ENCODE measurements around the gene RADIL. TPM values are rescaled to one million over a fixed set of nuclear protein-coding genes. Genes with fewer than 3 reads are reported as not detected.

Gene RADIL
- total RNA-seq, 1 experiment from 2014 or later = 5.6 TPM

DNA sequence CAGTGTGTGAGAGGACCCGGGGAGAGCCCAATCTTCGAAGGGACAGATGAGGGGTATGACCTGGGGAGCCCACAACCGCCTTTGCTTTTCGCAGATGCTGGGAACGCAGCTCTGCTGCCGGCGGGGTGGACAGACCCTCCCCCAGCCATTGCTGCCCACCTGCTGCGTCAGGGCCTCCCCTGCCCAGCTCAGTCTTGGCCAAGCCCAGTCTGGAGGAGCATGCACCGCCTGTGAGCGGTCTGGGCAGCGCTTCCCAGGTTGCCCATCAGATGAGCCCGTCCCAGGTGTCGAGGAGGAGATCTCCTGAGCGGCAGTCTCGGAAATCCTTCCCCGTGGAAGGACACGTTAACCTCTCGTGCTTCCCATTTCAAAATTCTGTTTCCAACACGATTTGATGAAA lies 125.4 kb downstream of the RADIL start:
- Histone ChIP-seq H3K4me3 (ENCODE audit: low read length) (no peak overlapping the region), H3K36me3 (ENCODE audit: low read depth, low read length) (peaks cover 7% of the 10 kb centered on the region; the same call in 1 of the 2 replicates), H2AFZ (ENCODE audit: low read length) (no peak overlapping the region), H3K27ac (ENCODE audit: low read length) (no peak overlapping the region), H3K9ac (ENCODE audit: low read length) (no peak overlapping the region), H3K9me2 (replicated peaks; ENCODE audit: low read length) (no peaks in the 10 kb centered on the region), H4K20me1 (ENCODE audit: low read length) (no peaks in the 10 kb centered on the region), H3K27me3 (ENCODE audit: low read length) (no peaks in the 10 kb centered on the region), H3K9me3 (ENCODE audit: low read length) (no peaks in the 10 kb centered on the region), H3K4me2 (ENCODE audit: low read length) (no peak overlapping the region), H3F3A (ENCODE audit: low read length, unreplicated experiment) (no peaks in the 10 kb centered on the region), H3K4me1 (ENCODE audit: insufficient read depth, low read length) (no peaks in the 10 kb centered on the region), H3K79me2 (ENCODE audit: low read length) (no peaks in the 10 kb centered on the region)
- no peak for ATAC-seq
- DNase-seq = no peak
- POLR2A ChIA-PET (ENCODE audit: unreplicated experiment) = no interaction called here
- CTCF ChIA-PET = no interaction called here
- no peak for TF ChIP-seq EZH2phosphoT487 (IDR thresholded peaks at IDR 0.05; ENCODE audit: borderline replicate concordance, low read length)
- intact Hi-C loops (cut with micrococcal nuclease) = no loop called here
- BruUV-seq (replicated peaks) = no TSS peak

DNA sequence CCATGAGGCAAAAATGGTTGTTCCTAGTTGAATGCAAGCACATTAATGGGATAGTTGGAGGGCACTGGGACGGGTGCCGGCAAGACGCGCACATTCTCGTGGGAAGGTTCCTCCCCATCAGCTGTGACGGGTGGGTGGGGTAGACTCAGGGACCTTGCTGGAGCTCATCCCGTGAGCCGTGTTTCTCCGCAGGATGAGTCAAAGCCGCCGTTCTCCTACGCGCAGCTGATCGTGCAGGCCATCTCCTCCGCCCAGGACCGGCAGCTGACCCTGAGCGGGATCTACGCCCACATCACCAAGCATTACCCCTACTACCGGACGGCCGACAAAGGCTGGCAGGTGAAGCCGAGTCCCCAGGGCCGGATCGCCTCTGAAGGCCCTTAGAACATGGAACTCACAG lies 128.5 kb downstream of the RADIL start:
- intact Hi-C loops (cut with micrococcal nuclease) = loop anchor here (2.0 kb wide), 2 partner anchors 70 to 112 kb away; no protein-coding TSS in a partner anchor
- ChIA-PET CTCF (no interaction called here), POLR2A (ENCODE audit: unreplicated experiment) (no interaction called here)
- Histone ChIP-seq H3K79me2 (ENCODE audit: low read length) (peaks cover under 1% of the 10 kb centered on the region; the same call in 1 of the 2 replicates), H3K4me3 (ENCODE audit: low read length) (no peak overlapping the region), H3K9me3 (ENCODE audit: low read length) (no peaks in the 10 kb centered on the region), H3K4me1 (ENCODE audit: insufficient read depth, low read length) (no peaks in the 10 kb centered on the region), H3K27me3 (ENCODE audit: low read length) (no peaks in the 10 kb centered on the region), H3K9me2 (replicated peaks; ENCODE audit: low read length) (no peaks in the 10 kb centered on the region), H3K4me2 (ENCODE audit: low read length) (no peak overlapping the region), H3F3A (ENCODE audit: low read length, unreplicated experiment) (no peaks in the 10 kb centered on the region), H2AFZ (ENCODE audit: low read length) (no peak overlapping the region), H3K27ac (ENCODE audit: low read length) (no peak overlapping the region), H3K9ac (ENCODE audit: low read length) (no peak overlapping the region), H4K20me1 (ENCODE audit: low read length) (no peaks in the 10 kb centered on the region), H3K36me3 (ENCODE audit: low read depth, low read length) (no peaks in the 10 kb centered on the region)
- no TSS peak for BruUV-seq (replicated peaks)
- no peak for DNase-seq
- TF ChIP-seq EZH2phosphoT487 (IDR thresholded peaks at IDR 0.05; ENCODE audit: borderline replicate concordance, low read length) (no peak), EZH2 (IDR thresholded peaks at IDR 0.05; ENCODE audit: low read length, unreplicated experiment) (no peak)
- TF ChIP-seq, protein P1, sequence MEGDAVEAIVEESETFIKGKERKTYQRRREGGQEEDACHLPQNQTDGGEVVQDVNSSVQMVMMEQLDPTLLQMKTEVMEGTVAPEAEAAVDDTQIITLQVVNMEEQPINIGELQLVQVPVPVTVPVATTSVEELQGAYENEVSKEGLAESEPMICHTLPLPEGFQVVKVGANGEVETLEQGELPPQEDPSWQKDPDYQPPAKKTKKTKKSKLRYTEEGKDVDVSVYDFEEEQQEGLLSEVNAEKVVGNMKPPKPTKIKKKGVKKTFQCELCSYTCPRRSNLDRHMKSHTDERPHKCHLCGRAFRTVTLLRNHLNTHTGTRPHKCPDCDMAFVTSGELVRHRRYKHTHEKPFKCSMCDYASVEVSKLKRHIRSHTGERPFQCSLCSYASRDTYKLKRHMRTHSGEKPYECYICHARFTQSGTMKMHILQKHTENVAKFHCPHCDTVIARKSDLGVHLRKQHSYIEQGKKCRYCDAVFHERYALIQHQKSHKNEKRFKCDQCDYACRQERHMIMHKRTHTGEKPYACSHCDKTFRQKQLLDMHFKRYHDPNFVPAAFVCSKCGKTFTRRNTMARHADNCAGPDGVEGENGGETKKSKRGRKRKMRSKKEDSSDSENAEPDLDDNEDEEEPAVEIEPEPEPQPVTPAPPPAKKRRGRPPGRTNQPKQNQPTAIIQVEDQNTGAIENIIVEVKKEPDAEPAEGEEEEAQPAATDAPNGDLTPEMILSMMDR (conservative IDR thresholded peaks at IDR 0.05; ENCODE audit: low read depth, low read length) = no peak
- ATAC-seq = no peak

DNA sequence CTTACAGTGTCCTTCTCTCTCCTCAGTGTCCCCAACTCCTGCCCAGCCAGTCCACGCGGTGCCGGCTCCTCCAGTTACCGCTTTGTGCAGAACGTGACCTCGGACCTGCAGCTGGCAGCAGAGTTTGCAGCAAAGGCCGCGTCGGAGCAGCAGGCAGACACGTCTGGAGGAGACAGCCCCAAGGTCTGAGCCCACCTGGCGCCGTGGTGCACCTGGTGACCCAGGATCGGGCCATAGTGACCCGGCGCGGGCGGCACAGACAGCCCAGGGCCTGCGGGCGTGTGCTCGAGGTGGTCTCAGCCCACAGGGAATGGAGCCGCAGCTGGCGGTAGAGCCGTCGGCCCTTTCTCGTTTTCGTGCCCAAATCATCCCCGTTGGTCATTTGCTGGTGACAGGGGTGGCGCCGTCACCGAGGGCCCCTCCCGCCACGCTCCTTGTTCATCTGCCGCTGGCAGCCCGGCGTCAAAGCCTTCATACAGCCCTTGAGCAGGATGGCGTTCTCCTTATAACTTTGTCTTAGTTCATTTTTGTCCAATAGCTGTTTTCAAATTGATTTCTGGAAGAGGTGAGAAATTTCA lies 129.0 kb downstream of the RADIL start:
- POLR2A ChIA-PET (ENCODE audit: unreplicated experiment) = no interaction called here
- Histone ChIP-seq H3K36me3 (ENCODE audit: low read depth, low read length) (no peaks in the 10 kb centered on the region), H3K4me2 (ENCODE audit: low read length) (no peak overlapping the region), H3K9ac (ENCODE audit: low read length) (no peak overlapping the region), H3F3A (ENCODE audit: low read length, unreplicated experiment) (no peaks in the 10 kb centered on the region), H3K79me2 (ENCODE audit: low read length) (peaks cover 6% of the 10 kb centered on the region; the same call in 1 of the 2 replicates), H2AFZ (ENCODE audit: low read length) (no peak overlapping the region), H3K27me3 (ENCODE audit: low read length) (no peaks in the 10 kb centered on the region), H3K4me1 (ENCODE audit: insufficient read depth, low read length) (no peaks in the 10 kb centered on the region), H3K9me3 (ENCODE audit: low read length) (no peaks in the 10 kb centered on the region), H3K4me3 (ENCODE audit: low read length) (no peak overlapping the region), H4K20me1 (ENCODE audit: low read length) (no peaks in the 10 kb centered on the region), H3K9me2 (replicated peaks; ENCODE audit: low read length) (no peaks in the 10 kb centered on the region), H3K27ac (ENCODE audit: low read length) (no peak overlapping the region)
- DNase-seq (no peak), ATAC-seq (no peak)
- CTCF ChIA-PET = no interaction called here
- TF ChIP-seq EZH2 (IDR thresholded peaks at IDR 0.05; ENCODE audit: low read length, unreplicated experiment) (no peak), EZH2phosphoT487 (IDR thresholded peaks at IDR 0.05; ENCODE audit: borderline replicate concordance, low read length) (no peak)
- TF ChIP-seq, protein P1 (conservative IDR thresholded peaks at IDR 0.05; ENCODE audit: low read depth, low read length) = no peak
- intact Hi-C loops (cut with micrococcal nuclease) = loop anchor here (1.0 to 2.0 kb wide), 3 partner anchors 70 to 143 kb away; no protein-coding TSS in a partner anchor
- BruUV-seq (replicated peaks) = no TSS peak

All from PC-3 (cell line).